Measurements from ENCODE around the gene PCDH9. TPM values are rescaled to one million over a fixed set of nuclear protein-coding genes. Genes with fewer than 3 reads are reported as not detected.
A peak's percentile ranks its signal among the peaks of the same experiment; 100 is the strongest.
"Not testable (repeated sequence)": the region's sequence is repeated elsewhere in the genome, so short reads cannot be mapped to it uniquely, and the experiment has no call there.

PCDH9 gene
- total and polyA plus RNA-seq, 2 of the 13 experiments (the other 11 are each of a cell fraction or from before 2014, with no cell fraction given) = 0.09 TPM; not detected in 1

DNA sequence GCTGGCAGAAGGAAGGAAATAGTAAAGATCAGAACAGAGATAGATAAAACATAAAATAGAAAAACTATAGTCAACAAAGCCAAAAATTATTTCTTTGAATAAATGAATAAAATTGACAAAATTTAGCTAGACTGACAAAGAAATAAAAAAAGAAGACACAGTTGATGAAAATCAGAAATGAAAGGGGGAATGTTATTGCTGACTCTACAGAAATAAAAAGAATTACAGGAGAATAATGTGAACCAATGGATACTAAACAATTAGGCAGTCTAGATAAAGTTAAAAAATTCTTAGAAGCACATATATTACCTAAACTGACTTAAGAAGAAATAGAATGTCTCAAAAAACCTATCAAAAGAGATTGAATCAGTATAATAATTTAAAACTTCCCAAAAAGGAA, 933.8 kb downstream of the PCDH9 start:
- intact Hi-C loops (cut with micrococcal nuclease; ENCODE audit: unreplicated experiment) = no loop called here
- no peak for ATAC-seq
- no peaks in the 10 kb centered on the region for H3K4me1 ChIP-seq (ENCODE audit: insufficient read depth, low read length)
- peak; percentile 67 for TF ChIP-seq MAFF (IDR thresholded peaks at IDR 0.05; ENCODE audit: low read depth, low read length)
- TF ChIP-seq ATAD3A (CRISPR knock-in tag; IDR thresholded peaks at IDR 0.05) = no peak
- TF ChIP-seq ZNF761 (CRISPR knock-in tag; conservative IDR thresholded peaks at IDR 0.05) = no peak
- peak; percentile 63 to 77 for TF ChIP-seq MAFK (conservative IDR thresholded peaks at IDR 0.05 in 1 of 2, IDR thresholded peaks at IDR 0.05 in 1 of 2; ENCODE audit: low read length in 2 of 2)
- H3K9me3 ChIP-seq (ENCODE audit: low read length) = peaks cover 44% of the 10 kb centered on the region
- no peaks in the 10 kb centered on the region for H3K36me3 ChIP-seq (replicated peaks in 1 of 2; ENCODE audit: control insufficient read depth in 1 of 2, insufficient read depth in 2 of 2, low read length in 2 of 2)
- H3K4me2 ChIP-seq (ENCODE audit: low read depth, low read length) = no peak overlapping the region
- H4K20me1 ChIP-seq (ENCODE audit: insufficient read depth, low read length) = no peaks in the 10 kb centered on the region
- in situ Hi-C loops (cut with HindIII; ENCODE audit: extremely low pct_ligation_motif_present, low pct_unique_long_range_greater_than_20kb) = no loop called here
- POLR2A ChIA-PET = no interaction called here
- BruUV-seq (replicated peaks) = no TSS peak
- FAIRE-seq = no peak
- no peaks in the 10 kb centered on the region for H3K79me2 ChIP-seq (ENCODE audit: insufficient read depth, low read length)
- no peak for DNase-seq (ENCODE audit: low spot score)
- no peak overlapping the region for H2AFZ ChIP-seq (ENCODE audit: low read length)
- no peaks in the 10 kb centered on the region; a peak in 1 of 5 replicates for H3K27me3 ChIP-seq (ENCODE audit: control insufficient read depth in 1 of 2, insufficient read depth in 2 of 2, low read length in 2 of 2)
- no peak overlapping the region for H3K9ac ChIP-seq (ENCODE audit: insufficient read depth, low read depth, low read length)
- no peak overlapping the region for H3K4me3 ChIP-seq (replicated peaks in 1 of 3; ENCODE audit: insufficient read depth in 1 of 3, low read depth in 2 of 3, low read length in 3 of 3)
- CTCF ChIA-PET (ENCODE audit: low intra/inter-chr PET ratio, low total read pairs) = no interaction called here
- no peak overlapping the region for H3K27ac ChIP-seq (ENCODE audit: extremely low read length, insufficient read depth, low read length)

DNA sequence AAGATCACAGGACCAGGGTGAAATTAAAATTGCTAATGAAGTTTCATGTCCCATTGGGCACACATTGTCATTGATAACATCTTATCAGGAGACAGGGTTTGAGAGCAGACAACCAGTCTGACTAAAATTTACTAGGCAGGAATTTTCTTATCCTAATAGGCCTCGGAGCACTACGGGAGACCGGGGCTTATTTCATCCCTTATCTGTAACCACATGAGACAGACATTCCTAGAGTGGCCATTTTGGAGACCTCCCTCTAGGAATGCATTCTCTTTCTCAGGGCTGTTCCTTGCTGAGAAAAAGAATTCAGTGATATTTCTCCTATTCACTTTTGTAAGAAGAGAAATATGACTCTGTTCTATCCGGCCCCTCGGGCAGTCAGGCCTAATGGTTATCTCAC, 943.3 kb downstream of the PCDH9 start:
- BruUV-seq (replicated peaks); H3K36me3 ChIP-seq (replicated peaks in 1 of 2; ENCODE audit: control insufficient read depth in 1 of 2, insufficient read depth in 2 of 2, low read length in 2 of 2); H3K4me3 ChIP-seq (replicated peaks in 1 of 3; ENCODE audit: insufficient read depth in 1 of 3, low read depth in 2 of 3, low read length in 3 of 3); ATAC-seq; H3K27ac ChIP-seq (ENCODE audit: extremely low read length, insufficient read depth, low read length); in situ Hi-C loops (cut with HindIII; ENCODE audit: extremely low pct_ligation_motif_present, low pct_unique_long_range_greater_than_20kb); H4K20me1 ChIP-seq (ENCODE audit: insufficient read depth, low read length); intact Hi-C loops (cut with micrococcal nuclease; ENCODE audit: unreplicated experiment); H3K79me2 ChIP-seq (ENCODE audit: insufficient read depth, low read length); CTCF ChIA-PET (ENCODE audit: low intra/inter-chr PET ratio, low total read pairs); POLR2A ChIA-PET; H2AFZ ChIP-seq (ENCODE audit: low read length); FAIRE-seq; H3K9ac ChIP-seq (ENCODE audit: insufficient read depth, low read depth, low read length); H3K27me3 ChIP-seq (ENCODE audit: control insufficient read depth in 1 of 2, insufficient read depth in 2 of 2, low read length in 2 of 2); H3K4me2 ChIP-seq (ENCODE audit: low read depth, low read length); H3K4me1 ChIP-seq (ENCODE audit: insufficient read depth, low read length); DNase-seq (ENCODE audit: low spot score): not testable (repeated sequence)
- 55% methylated on average over 5 of the region's 5 CpGs for WGBS (ENCODE audit: low lambda C conversion rate)
- peaks cover 69% of the 10 kb centered on the region for H3K9me3 ChIP-seq (ENCODE audit: low read length)
